Tibial artery (tissue), 4 donors: Measurements from ENCODE around the gene SHISA9.
"Not testable (repeated sequence)": the region's sequence is repeated elsewhere in the genome, so short reads cannot be mapped to it uniquely, and the experiment has no call there.

ENCODE experiments used
- DNase-seq, 2 donors: peaks; one replicate each; pipeline ENCODE4 v3.0.0-alpha.2; 2019
- H3K27ac ChIP-seq, 2 donors: fragments of 200-600 bp; sonication (generic) in 1 of 2; 1 replicate in 1 of 2; 2 replicates in 1 of 2; pipeline ENCODE4 v1.5.1; 2018 to 2019; ENCODE audit warnings: mild to moderate bottlenecking in 1 of 2
- H3K27me3 ChIP-seq, 2 donors: fragments of 200-600 bp; sonication (generic) in 1 of 2; one replicate each; pipeline versions ENCODE4 v1.5.1 to v1.6.0; 2016 to 2019
- H3K36me3 ChIP-seq, 3 donors: fragments of 200-600 bp; sonication (generic) in 2 of 3; one replicate each; pipeline ENCODE4 v1.5.1; 2016 to 2019; ENCODE audit warnings: mild to moderate bottlenecking in 2 of 3
- H3K4me1 ChIP-seq, 4 donors: fragments of 200-600 bp; sonication (generic) in 2 of 4; 1 replicate in 3 of 4; 2 replicates in 1 of 4; pipeline ENCODE4 v1.5.1; 2016 to 2019
- H3K4me3 ChIP-seq, 2 donors: fragments of 200-600 bp; sonication (generic) in 1 of 2; 1 replicate in 1 of 2; 2 replicates in 1 of 2; pipeline ENCODE4 v1.5.1; 2018 to 2019; ENCODE audit warnings: mild to moderate bottlenecking in 2 of 2
- H3K9me3 ChIP-seq, 3 donors: fragments of 200-600 bp; sonication (generic) in 1 of 3; one replicate each; pipeline ENCODE4 v1.5.1; 2016 to 2019
- CTCF ChIP-seq, 2 experiments: fragments of 200-600 bp in 1 of 2; fragments of 450-650 bp in 1 of 2; IDR thresholded peaks; one replicate each; pipeline ENCODE4 v1.5.1; 2017 to 2019; ENCODE audit warnings: antibody characterized with exemption in 2 of 2, mild to moderate bottlenecking in 1 of 2, moderate library complexity in 1 of 2
- intact Hi-C: fragments of 100-400 bp; cut with DNase I; formaldehyde crosslinking; loops from one replicate; pipeline ENCODE4 v1.15.0; 2023; ENCODE audit warnings: low total_unique reads

SHISA9 gene

GRCh38 chr16:12917246-12917645, 15.8 kb downstream of the SHISA9 start:
- Histone ChIP-seq H3K27me3 (peaks cover 0 to 6% of the 10 kb centered on the region in 2 donors), H3K27ac (no peak overlapping the region), H3K4me3 (no peak overlapping the region), H3K9me3 (no peaks in the 10 kb centered on the region), H3K36me3 (no peaks in the 10 kb centered on the region), H3K4me1 (no peaks in the 10 kb centered on the region)
- no peak for DNase-seq
- intact Hi-C loops: no loop called here
- no peak for TF ChIP-seq CTCF (IDR thresholded peaks at IDR 0.05)

GRCh38 chr16:12917653-12918052, 16.3 kb downstream of the SHISA9 start:
- no peak for TF ChIP-seq CTCF (IDR thresholded peaks at IDR 0.05)
- H3K9me3 ChIP-seq: no peaks in the 10 kb centered on the region
- intact Hi-C loops: no loop called here
- H3K27ac ChIP-seq: no peak overlapping the region
- H3K27me3 ChIP-seq: peaks cover 0 to 8% of the 10 kb centered on the region in 2 donors
- no peaks in the 10 kb centered on the region for H3K4me1 ChIP-seq
- H3K4me3 ChIP-seq: no peak overlapping the region
- no peaks in the 10 kb centered on the region for H3K36me3 ChIP-seq
- DNase-seq: no peak

GRCh38 chr16:12920739-12921138, 19.3 kb downstream of the SHISA9 start:
- intact Hi-C loops: no loop called here
- DNase-seq: no peak
- no peaks in the 10 kb centered on the region for H3K4me1 ChIP-seq
- TF ChIP-seq CTCF (IDR thresholded peaks at IDR 0.05): no peak
- no peaks in the 10 kb centered on the region for H3K9me3 ChIP-seq
- peaks cover 0 to 4% of the 10 kb centered on the region in 2 donors for H3K27me3 ChIP-seq
- no peak overlapping the region for H3K4me3 ChIP-seq
- no peaks in the 10 kb centered on the region for H3K36me3 ChIP-seq
- H3K27ac ChIP-seq: no peak overlapping the region

GRCh38 chr16:12923640-12924039, 22.2 kb downstream of the SHISA9 start:
- H3K4me3 ChIP-seq, intact Hi-C loops, H3K27ac ChIP-seq, H3K9me3 ChIP-seq, H3K4me1 ChIP-seq, H3K27me3 ChIP-seq, H3K36me3 ChIP-seq, DNase-seq: not testable (repeated sequence)

GRCh38 chr16:12925026-12925800, 23.8 kb downstream of the SHISA9 start:
- no peak overlapping the region for H3K4me3 ChIP-seq
- TF ChIP-seq CTCF (IDR thresholded peaks at IDR 0.05): no peak
- no peak for DNase-seq
- intact Hi-C loops: no loop called here
- no peaks in the 10 kb centered on the region for H3K36me3 ChIP-seq
- no peaks in the 10 kb centered on the region for H3K9me3 ChIP-seq
- no peaks in the 10 kb centered on the region for H3K4me1 ChIP-seq
- peaks cover 0 to 4% of the 10 kb centered on the region in 2 donors for H3K27me3 ChIP-seq
- no peak overlapping the region for H3K27ac ChIP-seq

- Histone ChIP-seq H3K27me3 (peaks cover 0 to 7% of the 10 kb centered on the region in 2 donors), H3K9me3 (no peaks in the 10 kb centered on the region), H3K36me3 (no peaks in the 10 kb centered on the region), H3K4me1 (no peaks in the 10 kb centered on the region), H3K4me3 (no peak overlapping the region), H3K27ac (no peak overlapping the region)
- TF ChIP-seq CTCF (IDR thresholded peaks at IDR 0.05): no peak
- DNase-seq: no peak
- intact Hi-C loops: no loop called here
These were observed 26.2 kb downstream of the SHISA9 start for GRCh38 chr16:12927591-12927990.
